ENCODE measurements around the gene CSF3R. TPM values are rescaled to one million over a fixed set of nuclear protein-coding genes. Genes with fewer than 3 reads are reported as not detected.

The CSF3R gene
- polyA plus RNA-seq, 1 of the 3 experiments (the other 2 are of a cell fraction), result not detected

DNA sequence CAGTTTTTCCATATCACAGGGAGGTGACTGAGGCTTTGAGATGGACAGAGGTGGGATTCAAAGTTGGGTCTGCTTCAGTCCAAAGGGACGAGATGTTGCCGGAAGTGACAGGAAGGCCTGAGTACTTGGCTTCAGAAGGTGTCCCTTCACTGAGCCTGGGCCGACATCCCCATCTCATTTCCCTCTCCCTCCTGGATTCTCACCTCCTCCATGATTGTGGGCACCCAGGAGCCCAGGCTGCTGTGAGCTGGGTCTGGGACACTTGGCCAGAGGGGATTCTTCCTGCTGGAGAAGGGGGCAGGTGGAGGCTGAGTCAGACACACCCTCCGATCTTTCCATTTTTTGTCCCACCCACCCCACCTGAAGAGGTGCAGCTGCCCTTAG, 15.7 kb downstream of the CSF3R start:
- H2AFZ ChIP-seq (ENCODE audit: low read depth), result no peak overlapping the region
- WGBS (ENCODE audit: low lambda C conversion rate), result 84% methylated on average over 3 of the region's 4 CpGs

More for the DNA sequence above, 15.7 kb downstream of the CSF3R start:
- TF ChIP-seq EP300 (IDR thresholded peaks at IDR 0.05; ENCODE audit: borderline replicate concordance in 1 of 2, low read depth in 1 of 2, low read length in 1 of 2), result no peak
- TF ChIP-seq RAD21 (IDR thresholded peaks at IDR 0.05; ENCODE audit: low read length), result no peak
- TF ChIP-seq, protein P1, sequence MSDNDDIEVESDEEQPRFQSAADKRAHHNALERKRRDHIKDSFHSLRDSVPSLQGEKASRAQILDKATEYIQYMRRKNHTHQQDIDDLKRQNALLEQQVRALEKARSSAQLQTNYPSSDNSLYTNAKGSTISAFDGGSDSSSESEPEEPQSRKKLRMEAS (IDR thresholded peaks at IDR 0.05; ENCODE audit: low read depth), result no peak
- no peak for TF ChIP-seq FOXM1 (IDR thresholded peaks at IDR 0.05; ENCODE audit: low read depth)
- TF ChIP-seq, protein P2, sequence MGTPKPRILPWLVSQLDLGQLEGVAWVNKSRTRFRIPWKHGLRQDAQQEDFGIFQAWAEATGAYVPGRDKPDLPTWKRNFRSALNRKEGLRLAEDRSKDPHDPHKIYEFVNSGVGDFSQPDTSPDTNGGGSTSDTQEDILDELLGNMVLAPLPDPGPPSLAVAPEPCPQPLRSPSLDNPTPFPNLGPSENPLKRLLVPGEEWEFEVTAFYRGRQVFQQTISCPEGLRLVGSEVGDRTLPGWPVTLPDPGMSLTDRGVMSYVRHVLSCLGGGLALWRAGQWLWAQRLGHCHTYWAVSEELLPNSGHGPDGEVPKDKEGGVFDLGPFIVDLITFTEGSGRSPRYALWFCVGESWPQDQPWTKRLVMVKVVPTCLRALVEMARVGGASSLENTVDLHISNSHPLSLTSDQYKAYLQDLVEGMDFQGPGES (IDR thresholded peaks at IDR 0.05; ENCODE audit: low read depth, low read length), result no peak
- no peak for TF ChIP-seq ELF1 (IDR thresholded peaks at IDR 0.05)
- TF ChIP-seq MXI1 (IDR thresholded peaks at IDR 0.05; ENCODE audit: low read depth, low read length), result no peak
- no peak for TF ChIP-seq FOSL2 (IDR thresholded peaks at IDR 0.05; ENCODE audit: borderline replicate concordance, low read depth)
- TF ChIP-seq CHD2 (IDR thresholded peaks at IDR 0.05; ENCODE audit: low read length, partially characterized antibody), result no peak
- TF ChIP-seq USF2 (IDR thresholded peaks at IDR 0.05; ENCODE audit: borderline replicate concordance, low read depth, low read length), result no peak
- no peak for TF ChIP-seq POLR2AphosphoS5 (IDR thresholded peaks at IDR 0.05; ENCODE audit: low read depth, low read length)
- no peak for TF ChIP-seq NFIC (IDR thresholded peaks at IDR 0.05; ENCODE audit: borderline replicate concordance)
- TF ChIP-seq NRF1 (IDR thresholded peaks at IDR 0.05; ENCODE audit: low read depth, low read length), result no peak
- TF ChIP-seq, protein P3, sequence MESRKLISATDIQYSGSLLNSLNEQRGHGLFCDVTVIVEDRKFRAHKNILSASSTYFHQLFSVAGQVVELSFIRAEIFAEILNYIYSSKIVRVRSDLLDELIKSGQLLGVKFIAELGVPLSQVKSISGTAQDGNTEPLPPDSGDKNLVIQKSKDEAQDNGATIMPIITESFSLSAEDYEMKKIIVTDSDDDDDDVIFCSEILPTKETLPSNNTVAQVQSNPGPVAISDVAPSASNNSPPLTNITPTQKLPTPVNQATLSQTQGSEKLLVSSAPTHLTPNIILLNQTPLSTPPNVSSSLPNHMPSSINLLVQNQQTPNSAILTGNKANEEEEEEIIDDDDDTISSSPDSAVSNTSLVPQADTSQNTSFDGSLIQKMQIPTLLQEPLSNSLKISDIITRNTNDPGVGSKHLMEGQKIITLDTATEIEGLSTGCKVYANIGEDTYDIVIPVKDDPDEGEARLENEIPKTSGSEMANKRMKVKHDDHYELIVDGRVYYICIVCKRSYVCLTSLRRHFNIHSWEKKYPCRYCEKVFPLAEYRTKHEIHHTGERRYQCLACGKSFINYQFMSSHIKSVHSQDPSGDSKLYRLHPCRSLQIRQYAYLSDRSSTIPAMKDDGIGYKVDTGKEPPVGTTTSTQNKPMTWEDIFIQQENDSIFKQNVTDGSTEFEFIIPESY (IDR thresholded peaks at IDR 0.05; ENCODE audit: borderline replicate concordance, low read depth), result no peak
- no peak for TF ChIP-seq TAF1 (IDR thresholded peaks at IDR 0.05; ENCODE audit: borderline replicate concordance, low read depth, low read length)
- H4K20me1 ChIP-seq (ENCODE audit: insufficient read depth), result no peaks in the 10 kb centered on the region
- CTCF ChIA-PET, result interaction anchor here (1.4 kb wide), 1 partner anchor 49 kb away, joined by 5 read pairs; no protein-coding TSS in a partner anchor
- peaks cover 0 to 10% of the 10 kb centered on the region in 2 experiments; a peak in 2 of 4 replicates for H3K4me1 ChIP-seq (ENCODE audit: control insufficient read depth in 1 of 2, insufficient read depth in 2 of 2, low read depth in 1 of 2, low read length in 1 of 2)
- H3K4me2 ChIP-seq, result no peak overlapping the region
- DNase-seq, result no peak
- H3K9ac ChIP-seq, result no peak overlapping the region
- POLR2A ChIA-PET, result no interaction called here
- H3F3A ChIP-seq (replicated peaks; ENCODE audit: insufficient read depth), result peaks cover 3% of the 10 kb centered on the region
- no peaks in the 10 kb centered on the region for H3K27me3 ChIP-seq (ENCODE audit: insufficient read depth)
- no peaks in the 10 kb centered on the region for H3K9me3 ChIP-seq
- peaks cover 15% of the 10 kb centered on the region for H3K79me2 ChIP-seq (ENCODE audit: insufficient read depth)
- H3K36me3 ChIP-seq (replicated peaks in 1 of 2; ENCODE audit: control insufficient read depth in 1 of 2, insufficient read depth in 2 of 2, low read length in 1 of 2), result peaks cover 0 to 3% of the 10 kb centered on the region in 2 experiments
- no peak overlapping the region for H3K27ac ChIP-seq (ENCODE audit: low read depth in 2 of 2, low read length in 1 of 2)
- no peak overlapping the region for H3K4me3 ChIP-seq (ENCODE audit: low read depth in 2 of 2, low read length in 1 of 2)
- H3K9me2 ChIP-seq, result no peaks in the 10 kb centered on the region
